Loucy (cell line): ENCODE data around the gene CACNA1I.

Experiments used
- H2AFZ ChIP-seq: fragments of 200-600 bp; sonication (generic); 2 replicates; pipeline ENCODE4 v1.6.0; 2016; ENCODE audit warnings: antibody characterized with exemption, mild to moderate bottlenecking, low read length, moderate library complexity
- H3F3A ChIP-seq: fragments of 200-600 bp; 2 replicates; pipeline ENCODE4 v1.6.0; 2016; ENCODE audit warnings: antibody characterized with exemption, low read depth, mild to moderate bottlenecking
- H3K27me3 ChIP-seq: fragments of 200-600 bp; sonication (generic); 2 replicates; pipeline ENCODE4 v1.6.1; 2014; ENCODE audit warnings: low read length, mild to moderate bottlenecking; ENCODE audit not compliant: insufficient read depth, poor library complexity, severe bottlenecking
- H3K36me3 ChIP-seq: fragments of 200-600 bp; sonication (generic); 2 replicates; pipeline ENCODE4 v1.6.1; 2016; ENCODE audit warnings: low read length; ENCODE audit not compliant: insufficient read depth
- H3K4me1 ChIP-seq: fragments of 200-600 bp; sonication (generic); 2 replicates; pipeline ENCODE4 v1.5.1; 2014; ENCODE audit warnings: low read length, mild to moderate bottlenecking; ENCODE audit not compliant: insufficient read depth, poor library complexity, severe bottlenecking
- H3K4me2 ChIP-seq: fragments of 200-600 bp; sonication (generic); 2 replicates; pipeline ENCODE4 v1.6.0; 2014; ENCODE audit warnings: antibody characterized with exemption, low read length, low read depth, mild to moderate bottlenecking; ENCODE audit not compliant: poor library complexity, severe bottlenecking
- H3K4me3 ChIP-seq: fragments of 200-600 bp; sonication (generic); 2 replicates; pipeline ENCODE4 v1.5.1; 2014; ENCODE audit warnings: low read length, mild to moderate bottlenecking, mixed read lengths; ENCODE audit not compliant: poor library complexity, severe bottlenecking
- H3K79me2 ChIP-seq: fragments of 200-600 bp; sonication (generic); 2 replicates; pipeline ENCODE4 v1.6.1; 2014; ENCODE audit warnings: low read length; ENCODE audit not compliant: insufficient read depth
- H3K9ac ChIP-seq: fragments of 200-600 bp; sonication (generic); 2 replicates; pipeline ENCODE4 v1.6.0; 2014; ENCODE audit warnings: mild to moderate bottlenecking, low read depth, low read length, moderate library complexity; ENCODE audit not compliant: poor library complexity, severe bottlenecking
- H3K9me2 ChIP-seq: fragments of 200-600 bp; sonication (generic); replicated peaks from 2 replicates; pipeline ENCODE4 v1.6.1; 2016; ENCODE audit warnings: low read depth, low read length, mixed read lengths
- H3K9me3 ChIP-seq: fragments of 200-600 bp; sonication (generic); 2 replicates; pipeline ENCODE4 v1.6.1; 2014; ENCODE audit warnings: mild to moderate bottlenecking, antibody characterized with exemption, low read length, low read depth; ENCODE audit not compliant: insufficient read depth
- H4K20me1 ChIP-seq: fragments of 200-600 bp; sonication (generic); 2 replicates; pipeline ENCODE4 v1.6.0; 2014; ENCODE audit warnings: antibody characterized with exemption, low read length, mild to moderate bottlenecking; ENCODE audit not compliant: insufficient read depth, poor library complexity, severe bottlenecking
- EZH2phosphoT487 ChIP-seq: fragments of 200-600 bp; IDR thresholded peaks from 2 replicates; pipeline ENCODE4 v1.6.1; 2018; ENCODE audit warnings: antibody characterized with exemption, mild to moderate bottlenecking, moderate library complexity, borderline replicate concordance
- TF ChIP-seq, protein P1 (sequence below): fragments of 200-600 bp; sonication (generic); conservative IDR thresholded peaks from 2 replicates; pipeline ENCODE4 v1.5.1; 2014; ENCODE audit warnings: mild to moderate bottlenecking, antibody characterized with exemption, low read length

Gene CACNA1I

DNA sequence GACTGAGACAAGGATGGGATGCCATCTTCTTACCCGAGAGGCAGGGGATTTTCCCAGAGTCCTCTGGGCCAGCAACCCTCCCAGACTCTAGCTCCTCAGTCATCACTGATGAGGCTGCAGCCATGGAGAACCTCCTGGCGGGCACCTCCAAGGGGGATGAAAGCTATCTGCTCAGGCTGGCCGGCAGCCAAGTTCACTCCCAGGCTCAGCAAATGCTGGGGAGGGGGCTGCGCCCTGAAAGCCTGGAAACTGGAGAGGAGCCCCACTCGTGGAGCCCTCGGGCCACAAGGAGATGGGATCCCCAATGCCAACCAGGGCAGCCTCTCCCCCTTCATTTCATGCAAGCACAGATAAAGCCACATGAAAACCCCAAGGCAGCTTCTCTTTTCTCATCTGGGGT is 75.0 kb downstream of the CACNA1I start:
- H3F3A ChIP-seq, result no peaks in the 10 kb centered on the region
- H3K79me2 ChIP-seq, result no peaks in the 10 kb centered on the region
- no peaks in the 10 kb centered on the region for H3K9me3 ChIP-seq
- no peak overlapping the region for H3K4me2 ChIP-seq
- no peaks in the 10 kb centered on the region for H3K9me2 ChIP-seq
- no peaks in the 10 kb centered on the region for H3K27me3 ChIP-seq
- H3K4me1 ChIP-seq, result no peaks in the 10 kb centered on the region
- no peaks in the 10 kb centered on the region for H3K36me3 ChIP-seq
- H2AFZ ChIP-seq, result no peak overlapping the region
- H4K20me1 ChIP-seq, result no peaks in the 10 kb centered on the region
- TF ChIP-seq, protein P1, sequence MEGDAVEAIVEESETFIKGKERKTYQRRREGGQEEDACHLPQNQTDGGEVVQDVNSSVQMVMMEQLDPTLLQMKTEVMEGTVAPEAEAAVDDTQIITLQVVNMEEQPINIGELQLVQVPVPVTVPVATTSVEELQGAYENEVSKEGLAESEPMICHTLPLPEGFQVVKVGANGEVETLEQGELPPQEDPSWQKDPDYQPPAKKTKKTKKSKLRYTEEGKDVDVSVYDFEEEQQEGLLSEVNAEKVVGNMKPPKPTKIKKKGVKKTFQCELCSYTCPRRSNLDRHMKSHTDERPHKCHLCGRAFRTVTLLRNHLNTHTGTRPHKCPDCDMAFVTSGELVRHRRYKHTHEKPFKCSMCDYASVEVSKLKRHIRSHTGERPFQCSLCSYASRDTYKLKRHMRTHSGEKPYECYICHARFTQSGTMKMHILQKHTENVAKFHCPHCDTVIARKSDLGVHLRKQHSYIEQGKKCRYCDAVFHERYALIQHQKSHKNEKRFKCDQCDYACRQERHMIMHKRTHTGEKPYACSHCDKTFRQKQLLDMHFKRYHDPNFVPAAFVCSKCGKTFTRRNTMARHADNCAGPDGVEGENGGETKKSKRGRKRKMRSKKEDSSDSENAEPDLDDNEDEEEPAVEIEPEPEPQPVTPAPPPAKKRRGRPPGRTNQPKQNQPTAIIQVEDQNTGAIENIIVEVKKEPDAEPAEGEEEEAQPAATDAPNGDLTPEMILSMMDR, result no peak
- no peak for TF ChIP-seq EZH2phosphoT487
- H3K9ac ChIP-seq, result no peak overlapping the region
- H3K4me3 ChIP-seq, result no peak overlapping the region

DNA sequence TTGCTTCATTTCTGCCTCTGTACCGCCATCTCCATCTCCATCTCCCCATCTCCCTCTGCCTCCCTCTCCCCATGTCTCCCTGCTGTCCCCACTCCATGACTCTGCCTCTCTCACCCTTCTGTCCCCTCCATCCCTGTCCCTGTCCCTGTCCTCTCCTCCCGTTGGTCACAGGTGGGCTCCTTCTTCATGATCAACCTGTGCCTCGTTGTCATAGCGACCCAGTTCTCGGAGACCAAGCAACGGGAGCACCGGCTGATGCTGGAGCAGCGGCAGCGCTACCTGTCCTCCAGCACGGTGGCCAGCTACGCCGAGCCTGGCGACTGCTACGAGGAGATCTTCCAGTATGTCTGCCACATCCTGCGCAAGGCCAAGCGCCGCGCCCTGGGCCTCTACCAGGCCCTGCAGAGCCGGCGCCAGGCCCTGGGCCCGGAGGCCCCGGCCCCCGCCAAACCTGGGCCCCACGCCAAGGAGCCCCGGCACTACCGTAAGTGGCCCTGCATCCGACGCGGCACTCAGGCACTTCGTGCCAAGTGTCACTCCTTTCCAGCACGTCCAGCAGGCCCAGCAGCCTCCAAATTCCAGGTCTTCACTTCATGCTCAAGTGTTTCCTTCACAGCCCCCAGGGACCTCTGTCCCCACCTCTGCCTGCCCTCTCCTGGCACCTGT is 76.0 kb downstream of the CACNA1I start:
- Histone ChIP-seq H3K27me3 (no peaks in the 10 kb centered on the region), H2AFZ (no peak overlapping the region), H4K20me1 (no peaks in the 10 kb centered on the region), H3K4me1 (no peaks in the 10 kb centered on the region), H3K4me2 (no peak overlapping the region), H3K9me3 (no peaks in the 10 kb centered on the region), H3K4me3 (no peak overlapping the region), H3K9ac (no peak overlapping the region), H3K9me2 (no peaks in the 10 kb centered on the region), H3K36me3 (no peaks in the 10 kb centered on the region), H3F3A (no peaks in the 10 kb centered on the region), H3K79me2 (no peaks in the 10 kb centered on the region)
- TF ChIP-seq EZH2phosphoT487, result no peak
- TF ChIP-seq, protein P1, result no peak

DNA sequence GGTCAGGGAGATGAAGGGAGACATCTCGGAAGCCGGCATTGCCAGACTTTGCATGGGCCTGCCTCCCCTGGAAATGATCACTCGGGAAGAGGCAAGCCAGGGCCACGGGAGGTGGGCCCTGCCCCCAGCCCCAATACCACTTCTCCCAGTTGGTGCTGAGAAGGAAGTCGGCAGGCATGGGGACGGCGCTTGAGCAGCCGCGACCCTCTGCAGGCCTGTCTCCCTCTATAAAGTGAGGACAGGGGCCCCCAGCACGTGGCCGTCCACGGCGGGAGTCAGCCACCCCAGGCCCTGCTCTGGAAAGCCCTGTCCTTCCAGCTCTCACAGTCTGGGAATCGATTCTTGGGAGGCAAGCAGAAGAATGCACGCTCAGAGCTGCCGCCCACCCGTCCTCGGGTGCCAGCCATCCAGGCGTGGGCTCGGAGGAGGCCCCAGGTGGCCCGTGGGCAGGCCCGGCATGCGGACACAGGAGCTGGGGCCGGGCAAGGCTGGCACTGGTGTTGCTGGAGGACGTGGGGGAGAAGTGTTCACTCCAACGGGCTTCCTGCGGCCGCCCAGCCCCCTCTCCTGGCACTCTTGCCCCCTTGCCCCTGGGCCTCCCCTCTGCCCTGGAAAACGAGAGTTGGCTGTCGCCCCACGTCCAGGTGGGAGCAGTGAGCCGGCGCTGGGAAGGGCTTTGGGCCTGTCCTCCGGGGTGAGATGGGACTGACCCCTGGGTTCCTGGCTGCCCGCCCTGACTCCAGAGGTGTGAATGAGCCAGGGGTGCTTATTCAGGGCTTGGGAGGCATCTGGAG is 77.5 kb downstream of the CACNA1I start:
- Histone ChIP-seq H3K4me3 (no peak overlapping the region), H3K27me3 (no peaks in the 10 kb centered on the region), H3F3A (no peaks in the 10 kb centered on the region), H4K20me1 (no peaks in the 10 kb centered on the region), H3K79me2 (no peaks in the 10 kb centered on the region), H3K4me1 (no peaks in the 10 kb centered on the region), H3K9me3 (no peaks in the 10 kb centered on the region), H3K36me3 (no peaks in the 10 kb centered on the region), H3K9ac (no peak overlapping the region), H2AFZ (no peak overlapping the region), H3K9me2 (no peaks in the 10 kb centered on the region), H3K4me2 (no peak overlapping the region)
- TF ChIP-seq, protein P1, result no peak
- no peak for TF ChIP-seq EZH2phosphoT487
